NCI-H226 (cell line): ENCODE results near the gene GEMIN7.

Experiments used
- DNase-seq: peaks from one replicate; pipeline ENCODE4 v3.0.0-alpha.2; 2015

Gene GEMIN7

GRCh38 chr19:45133661-45134060 lies 54.6 kb downstream of the GEMIN7 start:
- no peak for DNase-seq

DNA sequence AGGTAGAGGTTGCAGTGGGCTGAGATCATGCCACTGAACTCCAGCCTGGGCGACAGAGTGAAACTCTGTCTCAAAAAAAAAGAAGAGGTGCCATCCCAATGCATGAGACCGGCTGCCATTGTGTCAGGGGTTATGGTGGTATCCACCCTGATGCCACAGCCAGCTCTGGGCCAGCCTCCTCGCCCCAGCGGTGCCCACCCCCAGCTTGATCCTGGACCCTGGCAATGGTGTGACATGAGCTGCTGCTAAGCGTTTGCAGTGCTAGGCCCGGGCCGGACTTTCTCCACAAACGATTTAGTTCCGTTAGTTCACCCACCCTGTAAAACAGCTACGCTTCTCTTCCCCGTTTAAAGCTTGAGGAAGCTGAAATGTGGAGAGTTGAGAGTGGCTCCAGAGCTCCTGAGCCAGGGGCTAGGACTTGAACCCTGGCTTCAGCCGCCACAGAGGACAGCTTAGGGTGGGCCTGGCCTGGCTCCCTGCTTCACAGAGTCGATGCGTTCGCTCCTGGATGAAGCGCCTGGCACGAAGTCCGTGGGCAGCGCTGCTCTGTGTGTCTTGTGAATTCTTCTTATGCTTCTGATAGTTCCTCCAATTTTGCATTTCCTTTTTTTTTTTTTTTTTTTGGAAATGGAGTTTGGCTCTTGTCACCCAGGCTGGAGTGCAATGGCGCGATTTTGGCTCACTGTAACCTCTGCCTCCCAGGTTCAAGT lies 56.3 kb downstream of the GEMIN7 start:
- no peak for DNase-seq

DNA sequence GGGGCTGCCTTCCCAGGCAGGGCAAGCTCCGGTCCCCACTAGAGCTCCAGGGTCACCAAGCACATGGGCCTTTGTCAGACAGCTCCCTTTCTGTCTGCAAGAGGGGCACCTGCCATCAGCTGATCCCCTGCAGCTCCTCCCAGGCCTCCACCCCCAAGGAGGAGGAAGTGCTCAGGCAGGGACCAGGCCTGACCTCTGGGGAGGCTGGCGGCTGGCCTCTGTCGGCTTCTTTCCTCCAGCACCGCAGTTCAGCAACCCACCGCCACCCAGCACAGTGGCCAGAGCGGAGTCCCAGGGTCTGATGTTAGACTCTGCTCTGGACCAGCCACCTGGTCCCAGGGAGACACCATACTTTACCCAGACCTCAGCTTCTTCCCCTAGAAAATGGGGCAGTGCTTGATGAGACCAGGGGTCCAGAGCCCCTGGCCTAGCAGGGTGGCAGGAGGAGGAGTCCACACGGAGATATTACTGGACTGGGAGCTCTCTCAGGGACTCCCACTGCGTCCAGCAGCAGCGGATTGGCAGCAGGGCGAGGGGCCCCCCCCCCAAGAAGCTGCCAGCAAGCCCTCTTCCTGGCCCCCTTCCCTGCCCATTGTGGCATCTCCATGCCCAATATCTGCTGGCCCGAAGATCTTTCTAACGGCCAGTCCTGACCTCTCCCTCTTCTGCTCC lies 57.6 kb downstream of the GEMIN7 start:
- no peak for DNase-seq

- no peak for DNase-seq
These were observed 58.2 kb downstream of the GEMIN7 start for GRCh38 chr19:45137179-45137761.

- DNase-seq: no peak
These were observed 59.3 kb downstream of the GEMIN7 start for GRCh38 chr19:45138303-45138751.

- no peak for DNase-seq
These were observed 60.5 kb downstream of the GEMIN7 start for GRCh38 chr19:45139286-45140143.

DNA sequence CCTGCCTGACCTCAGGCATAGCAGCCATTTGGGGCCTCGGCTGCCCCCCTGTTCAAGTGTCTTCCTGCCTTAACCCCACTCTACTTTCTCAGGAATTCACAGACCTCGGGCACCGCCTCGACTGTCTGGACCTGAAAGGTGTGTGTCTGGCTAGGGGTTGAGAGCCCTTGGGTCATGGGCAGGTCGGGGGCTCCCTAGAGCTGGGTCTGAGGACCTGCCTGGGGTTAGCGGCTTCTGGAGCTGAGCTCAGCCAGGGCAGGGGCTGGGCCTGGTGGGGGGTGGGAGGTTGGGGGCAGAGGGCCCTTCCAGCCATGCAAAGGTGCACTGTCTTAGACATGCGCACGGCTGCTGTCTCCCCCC lies 61.1 kb downstream of the GEMIN7 start:
- DNase-seq: no peak

DNA sequence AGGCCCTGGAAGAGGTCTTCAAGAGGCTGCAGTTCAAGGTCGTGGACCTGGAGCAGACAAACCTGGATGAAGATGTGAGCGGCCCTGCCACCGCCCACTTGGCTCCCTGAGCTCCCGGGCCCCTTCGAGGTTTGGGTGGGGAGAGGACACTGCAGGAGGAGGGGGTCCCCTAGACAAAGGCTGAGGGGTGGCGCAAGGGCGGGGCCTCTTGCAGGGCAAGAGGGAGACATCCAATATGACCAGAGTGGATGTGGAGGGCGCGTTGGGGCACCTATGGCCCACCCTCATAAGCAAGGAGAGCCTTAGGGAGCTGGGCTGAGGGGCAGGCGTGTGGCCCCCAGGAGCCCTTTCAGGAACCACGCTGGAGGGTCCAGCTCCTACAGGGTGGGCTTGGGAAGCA lies 61.5 kb downstream of the GEMIN7 start:
- no peak for DNase-seq
